Ascending aorta (tissue), 2 donors: ENCODE results near the gene ZEB1. TPM values are rescaled to one million over a fixed set of nuclear protein-coding genes. Genes with fewer than 3 reads are reported as not detected.
"Not testable (repeated sequence)": the region's sequence is repeated elsewhere in the genome, so short reads cannot be mapped to it uniquely, and the experiment has no call there.

ENCODE experiments used
- DNase-seq, 2 donors: peaks; one replicate each; pipeline ENCODE4 v3.0.0-alpha.2; 2019; ENCODE audit warnings: low spot score in 2 of 2
- H3K27ac ChIP-seq, 2 donors: fragments of 200-600 bp; sonication (generic); one replicate each; pipeline ENCODE4 v1.5.1; 2016 to 2017; ENCODE audit warnings: mild to moderate bottlenecking in 1 of 2
- H3K27me3 ChIP-seq: fragments of 200-600 bp; sonication (generic); one replicate; pipeline ENCODE4 v1.5.1; 2017
- H3K36me3 ChIP-seq, 2 donors: fragments of 200-600 bp; sonication (generic); one replicate each; pipeline ENCODE4 v1.5.1; 2016
- H3K4me1 ChIP-seq, 2 donors: fragments of 200-600 bp; sonication (generic); one replicate each; pipeline ENCODE4 v1.5.1; 2016 to 2017; ENCODE audit warnings: mild to moderate bottlenecking in 1 of 2
- H3K4me3 ChIP-seq, 2 donors: fragments of 200-600 bp; sonication (generic); one replicate each; pipeline ENCODE4 v1.5.1; 2016 to 2017; ENCODE audit warnings: mild to moderate bottlenecking in 1 of 2
- H3K9me3 ChIP-seq, 2 donors: fragments of 200-600 bp; sonication (generic); one replicate each; pipeline ENCODE4 v1.5.1; 2016
- intact Hi-C: fragments of 100-400 bp; cut with DNase I; formaldehyde crosslinking; loops from one replicate; pipeline ENCODE4 v1.15.1; 2023
- total RNA-seq: library from RNA; depleted of rRNA; stranded (reverse); fragments of >200 nt; gene quantifications from one replicate; pipeline ENCODE4 v1.1.0, GENCODE V29; 2016
- TF ChIP-seq, protein P1 (sequence below), 3 experiments: fragments of 200-600 bp in 2 of 3; fragments of 450-650 bp in 1 of 3; sonication (generic) in 2 of 3; IDR thresholded peaks; one replicate each; pipeline ENCODE4 v1.5.1; 2016 to 2019; ENCODE audit warnings: antibody characterized with exemption in 3 of 3, mild to moderate bottlenecking in 1 of 3, moderate library complexity in 1 of 3

ZEB1 gene
- total RNA-seq, 1 donor from 2014 or later, result 77.3 TPM

GRCh38 chr10:31362023-31362641 lies 43.1 kb downstream of the ZEB1 start:
- DNase-seq, result no peak
- Histone ChIP-seq H3K4me1 (peaks cover 5 to 29% of the 10 kb centered on the region in 2 donors), H3K27me3 (no peaks in the 10 kb centered on the region), H3K9me3 (no peaks in the 10 kb centered on the region), H3K36me3 (peaks cover 5 to 19% of the 10 kb centered on the region in 2 donors), H3K27ac (no peak overlapping the region), H3K4me3 (no peak overlapping the region)
- intact Hi-C loops, result no loop called here
- TF ChIP-seq, protein P1, sequence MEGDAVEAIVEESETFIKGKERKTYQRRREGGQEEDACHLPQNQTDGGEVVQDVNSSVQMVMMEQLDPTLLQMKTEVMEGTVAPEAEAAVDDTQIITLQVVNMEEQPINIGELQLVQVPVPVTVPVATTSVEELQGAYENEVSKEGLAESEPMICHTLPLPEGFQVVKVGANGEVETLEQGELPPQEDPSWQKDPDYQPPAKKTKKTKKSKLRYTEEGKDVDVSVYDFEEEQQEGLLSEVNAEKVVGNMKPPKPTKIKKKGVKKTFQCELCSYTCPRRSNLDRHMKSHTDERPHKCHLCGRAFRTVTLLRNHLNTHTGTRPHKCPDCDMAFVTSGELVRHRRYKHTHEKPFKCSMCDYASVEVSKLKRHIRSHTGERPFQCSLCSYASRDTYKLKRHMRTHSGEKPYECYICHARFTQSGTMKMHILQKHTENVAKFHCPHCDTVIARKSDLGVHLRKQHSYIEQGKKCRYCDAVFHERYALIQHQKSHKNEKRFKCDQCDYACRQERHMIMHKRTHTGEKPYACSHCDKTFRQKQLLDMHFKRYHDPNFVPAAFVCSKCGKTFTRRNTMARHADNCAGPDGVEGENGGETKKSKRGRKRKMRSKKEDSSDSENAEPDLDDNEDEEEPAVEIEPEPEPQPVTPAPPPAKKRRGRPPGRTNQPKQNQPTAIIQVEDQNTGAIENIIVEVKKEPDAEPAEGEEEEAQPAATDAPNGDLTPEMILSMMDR (IDR thresholded peaks at IDR 0.05), result no peak

DNA sequence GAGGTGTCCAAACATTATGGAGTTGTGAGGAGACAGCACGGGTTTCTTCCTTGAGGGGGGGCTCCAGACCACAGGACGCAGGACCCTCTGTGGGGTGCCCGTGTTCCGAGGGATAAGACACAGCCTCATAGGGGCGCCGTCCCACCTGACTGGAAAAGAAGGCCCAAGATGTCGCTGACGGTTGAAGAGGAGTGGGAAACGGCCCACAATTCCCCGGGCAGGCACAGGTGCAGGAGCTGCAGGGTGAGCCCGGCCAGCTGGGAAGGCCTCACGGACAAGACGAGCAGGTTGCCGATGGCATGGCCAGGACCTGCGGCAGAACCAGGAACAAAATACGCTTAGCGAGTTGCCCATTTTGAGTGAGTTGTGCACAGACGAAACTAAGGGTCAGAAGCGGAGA lies 44.7 kb downstream of the ZEB1 start:
- H3K27ac ChIP-seq, H3K9me3 ChIP-seq, H3K4me3 ChIP-seq, H3K27me3 ChIP-seq, DNase-seq, intact Hi-C loops: not testable (repeated sequence)
- H3K4me1 ChIP-seq, result peaks cover 0 to 17% of the 10 kb centered on the region in 2 donors
- peaks cover 5 to 19% of the 10 kb centered on the region in 2 donors for H3K36me3 ChIP-seq

DNA sequence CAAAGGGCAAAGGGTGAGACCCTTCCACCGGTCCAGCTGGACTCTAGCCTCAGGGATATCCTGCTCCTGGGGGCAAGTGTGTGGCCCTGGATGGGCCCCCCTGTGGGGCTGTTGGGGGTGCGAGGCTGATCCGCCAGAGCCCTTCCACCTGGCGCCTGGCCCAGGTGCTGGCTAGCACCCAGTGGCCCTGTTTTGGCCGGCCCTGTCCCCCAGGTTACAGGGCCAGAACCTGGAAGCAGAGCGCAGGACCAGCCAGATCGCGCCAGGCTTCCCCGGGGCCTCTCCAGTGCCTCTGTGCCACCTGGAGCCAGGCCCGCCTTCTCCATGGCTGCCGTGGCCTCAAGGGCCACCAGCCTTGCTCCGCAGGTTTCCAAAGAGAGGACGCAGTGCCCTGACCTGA lies 45.2 kb downstream of the ZEB1 start:
- H3K27ac ChIP-seq, H3K9me3 ChIP-seq, intact Hi-C loops, DNase-seq, H3K27me3 ChIP-seq, H3K4me3 ChIP-seq: not testable (repeated sequence)
- Histone ChIP-seq H3K36me3 (peaks cover 5 to 19% of the 10 kb centered on the region in 2 donors), H3K4me1 (peaks cover 0 to 12% of the 10 kb centered on the region in 2 donors)

GRCh38 chr10:31366703-31367102 lies 47.7 kb downstream of the ZEB1 start:
- intact Hi-C loops, result no loop called here

DNA sequence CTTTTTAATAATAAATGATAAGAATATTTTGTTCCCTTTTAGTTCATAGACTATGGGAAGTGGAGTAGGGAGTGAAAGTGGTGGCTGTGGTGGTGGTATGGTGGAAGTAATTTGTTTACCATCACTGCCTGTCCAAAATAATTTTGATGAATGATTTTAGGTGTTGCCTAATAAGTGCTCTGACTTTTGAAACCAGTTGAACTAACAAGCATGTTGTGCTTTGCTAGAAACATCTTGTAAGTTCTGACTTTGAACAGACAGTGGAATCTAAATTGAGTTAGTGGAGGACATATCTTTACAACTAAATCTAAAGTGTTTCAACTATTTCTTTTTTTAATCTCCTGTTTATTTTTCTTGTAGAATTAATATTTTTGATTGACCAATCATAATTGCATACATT lies 49.7 kb downstream of the ZEB1 start:
- TF ChIP-seq, protein P1 (IDR thresholded peaks at IDR 0.05), result no peak
- DNase-seq, result no peak
- H3K36me3 ChIP-seq, result peaks cover 0 to 3% of the 10 kb centered on the region in 2 donors
- no peaks in the 10 kb centered on the region for H3K9me3 ChIP-seq
- intact Hi-C loops, result no loop called here
- H3K4me1 ChIP-seq, result no peaks in the 10 kb centered on the region
- H3K27ac ChIP-seq, result no peak overlapping the region
- no peaks in the 10 kb centered on the region for H3K27me3 ChIP-seq
- H3K4me3 ChIP-seq, result no peak overlapping the region

More at GRCh38 chr10:31366703-31367102, 47.7 kb downstream of the ZEB1 start:
- H3K4me1 ChIP-seq, result no peaks in the 10 kb centered on the region
- TF ChIP-seq, protein P1 (IDR thresholded peaks at IDR 0.05), result no peak
- H3K27me3 ChIP-seq, result no peaks in the 10 kb centered on the region
- no peaks in the 10 kb centered on the region for H3K9me3 ChIP-seq
- H3K4me3 ChIP-seq, result no peak overlapping the region
- no peak overlapping the region for H3K27ac ChIP-seq
- H3K36me3 ChIP-seq, result peaks cover 3 to 16% of the 10 kb centered on the region in 2 donors
- DNase-seq, result no peak

- intact Hi-C loops, result no loop called here
- H3K4me3 ChIP-seq, result no peak overlapping the region
- H3K36me3 ChIP-seq, result no peaks in the 10 kb centered on the region
- no peaks in the 10 kb centered on the region for H3K9me3 ChIP-seq
- DNase-seq, result no peak
- H3K27me3 ChIP-seq, result no peaks in the 10 kb centered on the region
- H3K27ac ChIP-seq, result no peak overlapping the region
- TF ChIP-seq, protein P1 (IDR thresholded peaks at IDR 0.05), result no peak
- peaks cover 0 to 7% of the 10 kb centered on the region in 2 donors for H3K4me1 ChIP-seq
Measured at GRCh38 chr10:31372439-31372838, 53.4 kb downstream of the ZEB1 start.
